ENCODE results near the gene ALPL.
A peak's percentile ranks its signal among the peaks of the same experiment; 100 is the strongest.
"Not testable (repeated sequence)": the region's sequence is repeated elsewhere in the genome, so short reads cannot be mapped to it uniquely, and the experiment has no call there.

Gene ALPL

GRCh38 chr1:21509351-21510112, at the start of gene ALPL:
TSS of gene ALPL (plus strand) at chr1:21509423. CDS start at chr1:21554082, 44,659 bp downstream.
- peak within 1 kb of the TSS; percentile 67 for H3K4me3 Mint-ChIP-seq
- no peaks in the 10 kb centered on the region for H3K36me3 Mint-ChIP-seq (ENCODE audit: low read depth)
- no peaks in the 10 kb centered on the region for H3K9me3 Mint-ChIP-seq
- DNase-seq (ENCODE audit: low spot score): no peak
- peaks cover 4% of the 10 kb centered on the region for H3K4me1 Mint-ChIP-seq (ENCODE audit: low read depth)
- H3K27me3 Mint-ChIP-seq (ENCODE audit: low read depth): peaks cover 40% of the 10 kb centered on the region
- no peak within 1 kb of the TSS for H3K27ac Mint-ChIP-seq

- H3K36me3 Mint-ChIP-seq (ENCODE audit: low read depth); H3K27ac Mint-ChIP-seq; H3K4me1 Mint-ChIP-seq (ENCODE audit: low read depth); H3K9me3 Mint-ChIP-seq; DNase-seq (ENCODE audit: low spot score); H3K27me3 Mint-ChIP-seq (ENCODE audit: low read depth); H3K4me3 Mint-ChIP-seq: not testable (repeated sequence)
Observed at GRCh38 chr1:21465127-21465526, 44.1 kb upstream of the ALPL start.

- not testable (repeated sequence) for DNase-seq (ENCODE audit: low spot score); H3K4me1 Mint-ChIP-seq (ENCODE audit: low read depth); H3K9me3 Mint-ChIP-seq; H3K4me3 Mint-ChIP-seq; H3K27me3 Mint-ChIP-seq (ENCODE audit: low read depth); H3K27ac Mint-ChIP-seq; H3K36me3 Mint-ChIP-seq (ENCODE audit: low read depth)
Observed at GRCh38 chr1:21467946-21468345, 41.3 kb upstream of the ALPL start.

- no peak for DNase-seq (ENCODE audit: low spot score)
- Mint-ChIP-seq H3K4me1 (ENCODE audit: low read depth) (peaks cover 5% of the 10 kb centered on the region), H3K27me3 (ENCODE audit: low read depth) (no peaks in the 10 kb centered on the region), H3K9me3 (no peaks in the 10 kb centered on the region), H3K4me3 (no peak overlapping the region), H3K27ac (no peak overlapping the region), H3K36me3 (ENCODE audit: low read depth) (no peaks in the 10 kb centered on the region)
Observed at GRCh38 chr1:21468599-21468998, 40.6 kb upstream of the ALPL start.

DNA sequence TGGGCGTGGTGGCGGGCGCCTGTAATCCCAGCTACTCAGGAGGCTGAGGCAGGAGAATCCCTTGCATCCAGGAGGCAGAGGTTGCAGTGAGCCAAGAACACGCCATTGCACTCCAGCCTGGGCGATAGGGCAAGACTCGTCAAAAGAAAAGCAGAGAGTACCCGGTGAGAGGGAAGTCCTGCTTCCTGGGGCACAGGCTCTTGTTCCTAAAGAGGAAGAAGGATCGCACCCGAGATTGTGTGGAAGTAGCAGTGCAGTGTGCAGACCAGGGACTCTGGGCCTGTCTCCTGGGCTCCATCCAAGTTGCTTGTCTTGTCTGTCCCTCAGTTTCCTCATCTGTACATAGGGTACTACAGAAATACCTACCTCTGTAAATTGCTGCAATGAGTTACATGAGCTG, 39.6 kb upstream of the ALPL start:
- Mint-ChIP-seq H3K27me3 (ENCODE audit: low read depth) (no peaks in the 10 kb centered on the region), H3K4me1 (ENCODE audit: low read depth) (peaks cover 5% of the 10 kb centered on the region), H3K9me3 (no peaks in the 10 kb centered on the region), H3K4me3 (no peak overlapping the region), H3K36me3 (ENCODE audit: low read depth) (no peaks in the 10 kb centered on the region), H3K27ac (no peak overlapping the region)
- DNase-seq (ENCODE audit: low spot score): no peak

GRCh38 chr1:21472861-21473260, 36.4 kb upstream of the ALPL start:
- no peak overlapping the region for H3K4me3 Mint-ChIP-seq
- H3K36me3 Mint-ChIP-seq (ENCODE audit: low read depth): no peaks in the 10 kb centered on the region
- DNase-seq (ENCODE audit: low spot score): no peak
- H3K4me1 Mint-ChIP-seq (ENCODE audit: low read depth): peaks cover 5% of the 10 kb centered on the region
- no peaks in the 10 kb centered on the region for H3K9me3 Mint-ChIP-seq
- no peaks in the 10 kb centered on the region for H3K27me3 Mint-ChIP-seq (ENCODE audit: low read depth)
- H3K27ac Mint-ChIP-seq: no peak overlapping the region

GRCh38 chr1:21478356-21478755, 30.9 kb upstream of the ALPL start:
- no peaks in the 10 kb centered on the region for H3K4me1 Mint-ChIP-seq (ENCODE audit: low read depth)
- peaks cover 2% of the 10 kb centered on the region for H3K27me3 Mint-ChIP-seq (ENCODE audit: low read depth)
- peaks cover 5% of the 10 kb centered on the region for H3K36me3 Mint-ChIP-seq (ENCODE audit: low read depth)
- DNase-seq (ENCODE audit: low spot score): no peak
- no peak overlapping the region for H3K4me3 Mint-ChIP-seq
- no peaks in the 10 kb centered on the region for H3K9me3 Mint-ChIP-seq
- H3K27ac Mint-ChIP-seq: no peak overlapping the region

DNA sequence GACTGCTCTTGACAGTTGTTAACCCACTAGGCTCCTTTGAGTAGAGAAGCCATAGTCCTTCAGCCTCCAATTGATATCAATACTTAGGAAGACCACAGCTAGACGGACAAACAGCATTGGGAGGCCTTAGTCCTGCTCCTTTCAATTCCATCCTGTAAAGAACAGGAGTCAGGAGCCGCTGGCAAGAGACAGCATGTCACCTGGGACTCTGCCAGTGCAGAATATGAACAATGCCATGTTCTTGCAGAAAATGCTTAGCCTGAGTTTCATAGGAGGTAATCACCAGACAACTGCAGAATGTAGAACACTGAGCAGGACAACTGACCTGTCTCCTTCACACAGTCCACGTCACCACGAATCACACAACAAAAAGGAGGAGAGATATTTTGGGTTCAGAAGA, 25.3 kb upstream of the ALPL start:
- H3K27me3 Mint-ChIP-seq (ENCODE audit: low read depth); H3K4me1 Mint-ChIP-seq (ENCODE audit: low read depth); DNase-seq (ENCODE audit: low spot score); H3K27ac Mint-ChIP-seq; H3K9me3 Mint-ChIP-seq; H3K36me3 Mint-ChIP-seq (ENCODE audit: low read depth); H3K4me3 Mint-ChIP-seq: not testable (repeated sequence)

GRCh38 chr1:21489146-21489545, 20.1 kb upstream of the ALPL start:
- Mint-ChIP-seq H3K4me3 (no peak overlapping the region), H3K27me3 (ENCODE audit: low read depth) (peaks cover 2% of the 10 kb centered on the region), H3K4me1 (ENCODE audit: low read depth) (peaks cover 5% of the 10 kb centered on the region), H3K36me3 (ENCODE audit: low read depth) (no peaks in the 10 kb centered on the region), H3K9me3 (no peaks in the 10 kb centered on the region), H3K27ac (no peak overlapping the region)
- no peak for DNase-seq (ENCODE audit: low spot score)

DNA sequence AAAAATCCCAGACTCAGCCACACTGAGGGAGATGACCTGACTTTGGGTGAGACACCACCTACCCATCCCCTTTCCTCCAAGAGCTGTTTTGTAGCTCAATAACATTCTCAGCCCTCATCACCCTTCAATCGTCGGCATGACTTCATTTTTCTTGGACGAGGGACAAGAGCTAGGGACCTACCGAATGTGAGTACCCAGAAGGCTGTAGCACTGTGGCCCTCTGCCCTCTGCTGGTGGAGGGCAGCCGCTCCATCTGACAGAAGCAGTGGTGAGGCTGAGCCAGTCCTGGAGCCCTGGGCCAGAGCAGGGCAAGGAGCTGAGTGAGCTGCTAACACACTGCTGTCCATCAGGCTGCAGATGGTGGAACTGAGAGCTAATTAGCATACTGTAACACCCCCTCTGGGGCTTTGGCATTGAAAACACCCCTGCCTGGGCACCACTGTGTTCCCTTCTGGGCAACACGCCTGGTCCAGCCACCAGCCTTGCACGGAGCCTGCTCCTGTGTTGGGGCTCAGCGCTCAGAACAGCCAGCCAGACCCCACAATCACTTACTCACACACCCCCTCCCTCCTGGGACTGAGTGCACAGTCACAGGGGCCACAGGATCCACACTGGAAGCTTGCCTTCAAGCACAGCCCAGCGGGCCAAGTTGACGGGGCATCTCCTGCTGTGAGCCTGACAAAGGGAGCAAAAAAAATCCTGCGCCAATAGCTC, 18.3 kb upstream of the ALPL start:
- no peak for DNase-seq (ENCODE audit: low spot score)
- H3K4me3 Mint-ChIP-seq: no peak overlapping the region
- peaks cover 5% of the 10 kb centered on the region for H3K4me1 Mint-ChIP-seq (ENCODE audit: low read depth)
- H3K27ac Mint-ChIP-seq: no peak overlapping the region
- peaks cover 2% of the 10 kb centered on the region for H3K27me3 Mint-ChIP-seq (ENCODE audit: low read depth)
- no peaks in the 10 kb centered on the region for H3K36me3 Mint-ChIP-seq (ENCODE audit: low read depth)
- H3K9me3 Mint-ChIP-seq: no peaks in the 10 kb centered on the region

GRCh38 chr1:21491488-21492355, 17.5 kb upstream of the ALPL start:
- no peak overlapping the region for H3K4me3 Mint-ChIP-seq
- H3K27ac Mint-ChIP-seq: no peak overlapping the region
- H3K36me3 Mint-ChIP-seq (ENCODE audit: low read depth): no peaks in the 10 kb centered on the region
- peaks cover 5% of the 10 kb centered on the region for H3K4me1 Mint-ChIP-seq (ENCODE audit: low read depth)
- no peaks in the 10 kb centered on the region for H3K9me3 Mint-ChIP-seq
- no peak for DNase-seq (ENCODE audit: low spot score)
- peaks cover 2% of the 10 kb centered on the region for H3K27me3 Mint-ChIP-seq (ENCODE audit: low read depth)

DNA sequence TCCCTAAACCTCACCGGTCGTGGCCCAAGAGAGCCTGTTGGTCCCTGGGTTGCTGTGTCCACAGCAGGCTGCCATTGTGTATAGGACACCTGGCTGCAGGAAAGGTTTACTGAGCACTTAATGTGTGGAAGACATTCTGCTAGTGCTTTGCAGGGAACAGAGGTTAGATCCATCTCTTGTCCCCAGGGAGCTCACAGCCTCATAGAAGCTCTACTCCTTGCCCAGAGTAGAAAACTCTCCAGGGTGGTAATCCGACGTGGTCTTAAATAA, 16.9 kb upstream of the ALPL start:
- Mint-ChIP-seq H3K4me3 (no peak overlapping the region), H3K9me3 (no peaks in the 10 kb centered on the region), H3K4me1 (ENCODE audit: low read depth) (peaks cover 5% of the 10 kb centered on the region), H3K36me3 (ENCODE audit: low read depth) (no peaks in the 10 kb centered on the region), H3K27me3 (ENCODE audit: low read depth) (peaks cover 2% of the 10 kb centered on the region), H3K27ac (no peak overlapping the region)
- no peak for DNase-seq (ENCODE audit: low spot score)

DNA sequence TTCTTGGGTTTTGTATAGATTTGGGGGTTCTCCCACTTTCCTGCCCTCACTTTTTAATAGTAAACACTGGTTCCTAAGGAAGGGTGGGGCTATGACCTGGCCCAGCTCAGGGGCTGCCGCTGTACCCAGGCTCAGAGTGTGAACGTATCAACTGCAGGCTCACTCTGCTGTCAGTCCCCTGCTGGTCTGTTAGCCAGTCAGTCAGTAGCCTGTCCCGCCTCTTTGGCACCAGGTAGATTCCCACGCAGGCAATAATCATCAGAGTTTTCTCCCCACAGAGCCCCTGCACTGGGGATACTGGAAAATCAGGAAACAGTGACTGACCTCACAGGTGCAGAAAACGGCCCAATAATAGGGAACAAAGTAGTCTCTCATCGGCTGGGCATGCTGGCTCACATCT, 15.0 kb upstream of the ALPL start:
- H3K4me3 Mint-ChIP-seq: no peak overlapping the region
- H3K27ac Mint-ChIP-seq: no peak overlapping the region
- peaks cover 5% of the 10 kb centered on the region for H3K27me3 Mint-ChIP-seq (ENCODE audit: low read depth)
- H3K4me1 Mint-ChIP-seq (ENCODE audit: low read depth): no peaks in the 10 kb centered on the region
- no peaks in the 10 kb centered on the region for H3K36me3 Mint-ChIP-seq (ENCODE audit: low read depth)
- DNase-seq (ENCODE audit: low spot score): no peak
- no peaks in the 10 kb centered on the region for H3K9me3 Mint-ChIP-seq

DNA sequence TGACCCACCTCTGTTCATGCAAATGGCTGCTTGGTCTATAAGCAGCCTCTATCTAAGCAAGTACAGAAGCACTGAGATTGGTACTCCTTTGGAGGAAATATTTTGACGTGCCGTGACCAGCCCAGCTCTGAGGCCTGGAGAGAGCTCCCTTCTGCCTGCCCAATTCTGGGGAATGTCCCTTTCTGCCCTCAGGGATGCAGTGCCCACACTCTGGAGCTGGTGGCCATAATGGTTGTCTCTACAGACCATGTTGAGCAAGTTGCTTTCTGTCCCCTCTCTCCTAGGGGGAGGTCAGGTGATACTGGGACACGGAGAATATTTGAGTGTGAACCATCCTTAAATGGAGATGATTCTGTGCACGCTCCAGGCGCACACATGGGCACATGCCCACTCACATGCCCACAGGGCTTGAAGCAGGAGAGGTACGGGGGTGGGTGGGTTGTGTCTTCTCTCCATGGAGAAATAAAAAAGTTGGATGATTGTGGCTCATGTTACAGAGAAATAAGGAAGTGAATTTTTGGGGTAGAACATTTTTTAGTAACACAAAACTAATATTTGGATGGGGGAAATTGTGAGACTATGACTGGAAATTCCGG, 13.9 kb upstream of the ALPL start:
- Mint-ChIP-seq H3K36me3 (ENCODE audit: low read depth) (no peaks in the 10 kb centered on the region), H3K27me3 (ENCODE audit: low read depth) (peaks cover 5% of the 10 kb centered on the region), H3K27ac (no peak overlapping the region), H3K4me1 (ENCODE audit: low read depth) (no peaks in the 10 kb centered on the region), H3K4me3 (no peak overlapping the region), H3K9me3 (no peaks in the 10 kb centered on the region)
- no peak for DNase-seq (ENCODE audit: low spot score)

Measured in T-helper 2 cell treated with Interferon-gamma antibody and Interleukin-4, amounts not matched to agents 5 μg/mL and 100 μg/mL, for 36 hours (primary cell).